ENCODE data around the gene ADTRP.

Gene ADTRP

DNA sequence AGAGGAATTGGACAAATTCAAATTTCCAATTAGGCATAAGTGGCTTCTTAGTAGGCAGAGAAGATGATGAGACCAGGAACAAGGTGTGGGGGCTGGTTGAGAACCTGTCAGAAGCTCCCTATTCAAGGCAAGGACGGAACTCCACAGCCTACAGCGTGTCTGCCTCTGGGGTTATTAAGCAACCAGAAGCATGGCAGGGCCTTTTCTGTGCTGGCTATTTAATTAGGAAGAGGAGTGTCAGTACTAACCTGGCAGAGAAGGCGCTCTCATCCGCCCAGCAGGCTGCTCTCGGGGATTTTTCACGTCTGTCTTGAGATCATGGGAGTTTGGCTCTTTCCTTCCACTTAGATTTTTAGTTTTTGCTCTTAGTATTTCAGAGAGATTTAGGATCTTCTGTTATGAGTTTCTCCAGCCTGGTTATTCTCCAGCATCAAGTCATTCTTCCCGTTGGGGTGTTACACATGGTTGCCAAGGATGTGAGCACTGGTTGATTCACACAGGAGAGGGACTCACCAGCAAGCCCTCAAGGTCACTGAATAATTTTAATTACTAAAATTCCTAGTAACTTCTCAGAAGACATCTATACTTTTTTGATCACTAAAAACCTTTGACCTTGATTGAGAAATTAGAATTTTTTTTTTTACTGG lies 23.9 kb downstream of the ADTRP start:
- no peak for FAIRE-seq

DNA sequence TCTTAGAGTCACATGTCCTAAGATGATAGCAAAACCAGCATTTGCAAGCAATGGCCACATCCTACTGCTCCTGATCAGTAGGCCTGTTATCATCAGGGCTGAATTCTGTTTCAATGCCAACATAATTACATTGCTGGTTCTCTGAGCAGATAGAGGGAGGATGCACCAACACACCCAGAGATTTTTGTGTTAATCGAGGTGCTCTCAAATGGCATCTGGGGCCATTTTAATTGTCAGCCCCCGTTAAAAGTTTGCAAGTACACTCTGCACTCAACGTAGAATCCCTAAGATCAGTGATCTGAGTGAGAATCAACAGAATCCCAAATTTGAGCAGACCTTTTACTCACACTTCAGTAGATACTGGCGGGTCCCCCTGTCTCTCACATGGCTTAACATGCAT lies 24.8 kb downstream of the ADTRP start:
- no peak for FAIRE-seq

DNA sequence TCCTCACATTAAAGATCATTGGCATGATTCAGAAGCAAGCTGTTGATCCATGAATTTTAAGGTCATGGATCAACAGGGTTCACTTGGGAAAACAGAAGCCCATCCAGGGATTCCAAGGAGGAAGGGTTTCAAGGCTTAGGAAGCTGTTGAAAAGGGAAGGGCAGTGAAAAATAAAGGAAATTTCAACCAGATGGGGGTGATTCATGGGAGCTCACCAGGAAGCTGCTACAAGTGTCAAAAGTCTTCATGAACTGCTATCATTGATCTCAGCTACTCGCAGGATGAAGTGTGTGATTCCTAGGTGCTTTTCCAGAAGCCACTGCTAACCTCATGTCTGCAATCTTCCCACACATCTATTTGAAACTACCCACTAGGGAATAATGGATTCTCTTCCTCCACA lies 26.2 kb downstream of the ADTRP start:
- FAIRE-seq = no peak

DNA sequence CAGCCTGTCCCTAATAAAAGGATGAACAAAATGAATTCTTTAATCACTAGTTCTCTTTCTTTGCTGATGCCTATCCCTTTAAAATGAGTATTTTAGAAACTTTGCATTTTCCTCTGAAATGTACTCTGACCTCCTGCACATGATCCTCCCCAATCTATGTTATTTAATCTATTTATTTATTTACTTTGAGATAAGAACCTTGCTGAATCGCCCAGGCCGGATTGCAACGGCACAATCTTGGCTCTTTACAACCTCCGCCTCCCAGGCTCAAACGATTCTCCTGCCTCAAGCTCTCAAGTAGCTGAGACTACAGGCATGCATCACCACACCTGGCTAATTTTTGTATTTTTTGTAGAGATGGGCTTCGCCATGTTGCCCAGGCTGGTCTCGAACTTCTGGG lies 27.9 kb downstream of the ADTRP start:
- no peak for FAIRE-seq

DNA sequence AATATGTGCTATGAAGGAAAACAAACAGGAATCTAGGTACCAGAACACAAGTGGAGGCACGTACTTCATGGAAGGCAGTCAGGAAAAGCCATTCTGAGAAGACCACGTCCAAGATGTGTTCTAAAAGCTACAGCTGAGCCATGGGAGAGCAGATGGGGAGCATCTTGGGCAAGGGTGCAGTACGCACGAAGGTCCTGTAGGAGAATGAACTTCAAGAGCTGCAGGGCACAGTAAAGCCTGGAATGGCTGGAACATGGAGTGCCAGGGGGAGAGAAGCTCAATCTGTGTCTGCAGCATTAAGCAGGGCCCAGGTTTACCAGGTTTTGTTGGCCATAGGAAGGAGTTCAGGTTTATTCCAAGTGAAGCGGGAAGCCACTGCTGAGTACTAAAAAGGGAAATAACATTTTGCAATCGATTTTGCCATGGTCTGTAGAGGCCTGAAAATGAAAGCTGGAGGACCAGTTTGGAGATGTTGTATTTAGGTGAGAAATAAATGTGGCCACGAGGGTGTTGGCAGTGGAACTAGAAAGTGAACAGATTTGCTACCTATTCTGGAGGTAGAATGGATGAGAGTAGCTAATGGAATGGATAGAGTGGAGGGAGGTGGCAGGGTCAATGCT lies 29.9 kb downstream of the ADTRP start:
- no peak for FAIRE-seq

DNA sequence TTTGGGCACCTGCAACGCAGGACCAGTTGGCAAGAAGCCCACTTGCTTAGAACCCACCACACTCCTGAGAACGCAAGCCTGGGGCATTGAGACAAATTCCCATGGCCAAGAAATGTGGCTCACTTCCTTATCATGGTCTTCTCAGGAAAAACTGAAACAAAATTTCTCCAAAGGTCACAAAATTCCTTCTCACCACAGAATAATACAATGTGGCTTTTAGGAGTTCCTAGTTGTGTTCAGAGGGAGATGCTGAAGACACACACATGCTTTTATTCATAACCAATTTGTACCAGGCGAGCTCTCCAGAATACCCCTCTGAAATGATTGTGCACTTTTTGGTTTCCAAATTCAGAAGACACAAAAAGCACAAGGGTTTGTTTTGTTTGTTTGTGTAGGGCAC lies 31.6 kb downstream of the ADTRP start:
- FAIRE-seq = no peak

DNA sequence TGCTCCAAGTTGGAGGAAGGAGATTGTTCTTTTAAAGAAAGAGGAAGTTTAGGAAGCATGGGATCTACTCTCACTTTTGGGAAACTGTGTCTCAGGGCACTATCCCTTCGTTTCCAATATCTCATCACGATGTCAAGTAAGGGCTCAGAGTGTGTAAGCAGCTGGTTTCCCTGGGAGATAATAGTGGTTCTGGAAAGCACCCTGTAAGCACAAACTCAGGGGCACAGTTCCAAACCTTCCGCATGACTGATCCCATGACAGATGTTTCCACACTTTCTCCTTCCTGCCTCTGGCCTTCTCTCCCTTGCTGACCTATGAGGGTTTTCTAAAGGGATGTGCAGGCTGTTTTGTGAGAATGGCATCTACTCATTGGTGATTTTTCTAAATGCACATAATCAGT lies 33.9 kb downstream of the ADTRP start:
- FAIRE-seq = peak; percentile 94

DNA sequence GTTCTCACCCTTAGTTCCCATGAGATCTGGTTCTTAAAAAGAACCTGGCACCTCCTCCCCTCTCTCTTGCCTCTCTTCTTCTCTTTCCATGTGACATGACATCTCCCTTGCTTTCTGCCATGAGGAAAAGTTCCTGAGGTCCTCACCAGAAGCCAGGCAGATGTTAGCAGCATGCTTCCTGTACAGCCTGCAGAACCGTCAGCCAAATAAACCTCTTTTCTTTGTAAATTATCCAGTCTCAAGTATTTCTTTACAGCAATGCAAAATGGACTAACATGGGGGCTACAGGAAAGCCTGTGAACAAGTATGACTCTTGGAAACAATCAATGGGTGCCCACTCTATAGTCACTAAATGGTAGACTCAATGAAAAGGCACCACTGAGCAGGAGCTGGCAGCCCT lies 34.5 kb downstream of the ADTRP start:
- no peak for FAIRE-seq

DNA sequence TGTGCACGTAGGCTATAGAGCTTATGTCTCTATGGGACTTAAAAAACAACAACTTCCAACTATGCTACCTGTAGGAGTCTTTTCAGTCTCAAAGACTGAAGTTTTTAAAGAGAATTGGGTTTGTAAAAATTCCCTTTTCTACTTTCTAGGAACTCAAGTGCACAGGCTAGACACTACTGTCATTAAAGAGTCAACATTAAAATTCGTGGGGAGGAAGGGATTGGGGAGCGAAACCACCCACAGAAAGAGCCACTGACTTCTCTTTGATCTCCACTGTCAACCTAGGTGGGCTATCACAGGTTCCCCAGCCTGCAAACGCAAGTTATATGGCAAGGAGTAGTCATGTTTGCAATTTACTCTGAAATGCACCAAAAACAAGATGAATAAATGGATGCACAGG lies 37.7 kb downstream of the ADTRP start:
- FAIRE-seq = no peak

DNA sequence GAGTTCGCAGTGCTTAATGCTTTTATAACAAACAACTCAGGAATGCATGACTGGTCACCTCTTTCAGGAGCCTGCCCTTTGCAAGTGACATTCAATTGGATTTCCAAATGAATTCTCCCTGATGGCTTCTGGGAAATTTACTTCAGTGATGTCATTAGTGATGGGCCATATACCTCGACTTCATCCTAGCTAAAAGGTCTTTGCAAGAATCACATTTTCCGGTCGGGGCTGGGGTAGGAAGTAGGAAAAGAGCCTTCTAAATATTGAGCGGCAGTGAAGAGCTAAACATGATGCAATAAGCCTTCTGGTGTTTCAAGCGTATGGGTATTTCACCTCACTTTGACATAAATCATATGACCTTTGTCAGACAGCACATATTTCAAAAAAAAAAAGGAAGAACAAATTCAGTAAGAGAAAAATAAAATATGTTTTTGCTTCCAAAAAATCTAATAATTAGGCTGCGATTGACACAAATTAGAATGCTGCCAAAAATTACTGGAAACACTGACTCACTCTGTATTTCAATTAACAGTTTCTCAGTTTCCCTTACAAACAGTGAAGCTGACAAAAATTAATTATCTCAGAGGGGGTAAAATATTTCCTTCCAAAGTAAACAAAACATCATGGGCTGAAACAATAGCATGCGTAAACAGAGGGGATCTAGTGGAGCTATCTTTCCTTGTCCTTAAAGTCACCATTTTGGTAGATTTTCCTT lies 39.8 kb downstream of the ADTRP start:
- no peak for FAIRE-seq

DNA sequence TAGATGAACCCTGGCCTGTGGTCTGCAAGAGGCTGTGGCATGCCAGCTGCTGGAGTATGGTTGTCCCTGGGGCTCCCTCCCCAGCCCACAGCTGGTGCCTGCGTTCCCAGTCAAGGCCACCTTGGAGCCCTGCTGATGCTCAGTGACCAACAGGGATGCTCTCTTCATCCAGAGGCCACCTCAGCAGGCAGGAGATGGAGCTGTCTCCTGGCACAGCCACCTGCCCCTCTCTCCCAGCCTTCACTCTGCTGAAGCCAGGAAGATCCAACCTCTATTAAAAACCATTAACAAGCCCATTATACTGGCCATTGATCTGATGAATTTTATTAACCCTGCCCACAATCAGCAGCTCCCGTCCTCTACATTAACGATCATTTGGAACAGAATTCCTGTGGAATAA lies 40.4 kb downstream of the ADTRP start:
- no peak for FAIRE-seq

DNA sequence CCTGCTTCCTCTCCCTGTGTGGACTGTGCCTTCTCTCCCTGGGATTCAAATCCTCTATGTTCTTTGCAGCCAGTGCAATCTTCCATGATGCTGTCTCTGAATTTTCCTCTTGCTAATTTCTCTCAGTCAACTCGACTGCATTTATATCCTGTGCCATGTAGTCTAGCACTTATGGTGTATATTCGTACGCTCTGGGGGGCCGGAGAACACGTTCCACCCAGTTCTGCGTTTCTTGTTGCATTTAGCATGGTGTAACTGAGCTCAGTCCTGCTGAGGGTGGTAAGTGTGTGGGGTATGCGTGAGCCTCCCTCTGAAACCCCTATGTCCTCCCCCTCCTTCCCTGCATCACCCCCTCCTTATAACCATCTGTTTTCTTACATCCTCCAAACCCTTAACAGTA lies 42.0 kb downstream of the ADTRP start:
- FAIRE-seq = no peak

DNA sequence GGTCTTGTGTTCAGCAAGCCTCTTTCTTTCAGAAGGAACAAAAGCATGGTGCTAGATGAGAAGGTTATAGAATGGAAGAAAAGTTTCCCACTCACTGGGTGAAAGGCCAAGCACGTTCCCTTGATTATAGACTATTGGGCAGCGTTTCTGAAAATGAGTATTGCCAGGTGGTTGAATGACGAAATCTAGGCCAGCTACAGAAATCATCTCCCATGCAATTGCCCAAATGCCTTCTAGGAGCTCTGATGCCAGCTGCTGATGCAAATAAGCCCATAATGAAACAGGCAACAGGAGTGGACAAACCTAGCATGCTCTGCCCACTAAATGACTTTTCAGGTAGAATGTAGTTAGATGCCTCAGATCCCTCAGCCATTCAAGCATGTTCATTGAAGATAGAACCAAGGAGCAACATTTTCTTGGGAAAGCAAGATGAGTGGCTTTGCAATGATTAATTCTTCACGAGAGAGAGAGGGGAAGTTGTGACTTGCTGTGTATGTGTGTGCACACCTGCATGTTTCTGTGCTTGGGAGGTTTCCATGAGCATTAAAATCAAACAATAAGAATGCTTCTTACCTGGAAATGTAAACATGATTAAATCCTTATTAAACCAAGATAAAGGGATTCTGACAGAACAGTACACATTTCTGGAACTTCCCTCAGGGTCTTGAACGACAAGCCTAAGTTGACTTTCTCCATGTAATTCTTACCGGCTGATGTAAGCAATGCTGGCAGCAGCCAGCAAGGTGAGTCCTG lies 43.6 kb downstream of the ADTRP start:
- no peak for FAIRE-seq

DNA sequence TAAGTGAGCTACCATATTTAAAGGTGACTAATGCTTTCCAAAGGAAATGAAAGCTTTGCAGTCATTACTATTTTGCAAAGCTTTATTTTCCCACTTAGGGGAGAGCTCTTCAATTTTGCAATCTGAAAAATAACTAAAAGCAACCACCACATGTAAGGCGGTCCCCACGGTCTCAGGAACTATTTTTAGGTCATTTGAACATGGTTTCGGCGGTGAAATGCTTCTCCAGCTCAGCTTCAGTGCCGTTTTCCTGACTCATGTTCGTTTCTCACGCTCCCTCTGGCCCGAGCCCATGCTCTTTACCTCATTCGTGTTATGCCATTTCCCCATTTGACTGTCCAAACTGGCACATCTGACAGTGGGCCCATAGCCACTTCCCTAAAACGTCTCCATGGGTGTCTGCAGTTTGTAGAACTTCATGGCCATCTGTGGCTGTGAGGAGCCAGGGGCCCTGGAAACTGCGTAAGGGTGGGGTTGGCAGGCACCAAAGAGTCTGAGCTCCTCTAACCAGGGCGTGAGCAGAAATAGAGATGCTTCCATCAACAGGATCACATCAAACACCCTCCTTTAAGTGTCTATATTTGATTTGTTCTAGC lies 46.5 kb downstream of the ADTRP start:
- no peak for FAIRE-seq

DNA sequence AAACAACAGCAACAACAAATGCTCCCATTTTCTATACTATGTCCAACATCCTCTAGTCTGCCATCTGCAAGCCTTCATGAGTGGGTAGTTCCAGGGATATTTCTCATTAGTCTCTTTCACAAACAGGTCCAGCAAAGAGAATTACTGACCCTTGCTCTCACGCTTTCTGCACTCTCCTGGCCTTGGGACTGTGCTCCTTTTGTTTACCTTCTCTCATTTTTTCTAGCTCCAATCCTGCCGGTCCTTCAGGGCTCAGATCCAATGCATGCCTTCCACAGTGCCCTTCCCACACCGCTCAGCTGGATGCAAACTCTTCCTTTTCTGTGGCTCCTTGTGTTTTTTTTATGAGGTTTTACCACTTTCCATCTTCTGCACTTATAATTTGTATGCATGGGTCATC lies 47.2 kb downstream of the ADTRP start:
- no peak for FAIRE-seq

DNA sequence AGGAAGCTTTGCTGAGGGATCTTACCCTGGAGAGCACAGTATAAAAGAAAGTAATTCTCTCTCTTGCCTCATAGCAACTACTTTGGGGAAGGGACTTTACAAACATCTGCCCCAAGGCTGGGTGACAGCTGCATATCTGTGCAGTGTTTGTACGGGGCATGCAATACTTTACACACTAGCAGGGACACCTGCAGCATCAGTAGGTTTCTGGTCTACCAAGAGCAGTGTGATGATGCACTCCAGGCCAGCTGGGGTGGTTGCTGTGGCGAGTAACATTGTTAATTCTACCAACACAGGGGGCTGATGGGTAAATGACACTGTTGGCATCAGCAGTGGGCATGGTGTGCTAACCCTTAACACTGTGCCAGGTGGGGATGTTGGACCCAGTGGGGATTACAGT lies 48.0 kb downstream of the ADTRP start:
- FAIRE-seq = no peak

DNA sequence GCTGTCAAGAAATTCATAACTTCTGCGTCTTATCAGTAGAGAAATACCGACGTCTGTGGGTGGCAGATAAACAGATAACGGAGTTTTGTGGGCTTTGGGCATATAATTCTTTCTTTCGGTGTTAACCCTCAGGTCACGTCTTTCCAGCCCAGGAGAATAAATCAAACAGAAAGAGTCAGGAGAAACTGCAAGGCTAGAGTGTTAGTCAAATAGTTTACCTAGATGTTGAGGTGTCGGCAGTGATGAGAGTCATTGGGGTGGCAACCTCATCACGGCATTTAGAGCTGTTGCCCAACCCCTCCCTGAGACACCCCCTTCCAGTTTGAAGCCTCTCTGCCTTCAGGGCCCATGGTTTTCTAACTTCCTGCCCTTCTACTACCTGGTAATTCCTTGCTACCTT lies 49.5 kb downstream of the ADTRP start:
- FAIRE-seq = no peak

DNA sequence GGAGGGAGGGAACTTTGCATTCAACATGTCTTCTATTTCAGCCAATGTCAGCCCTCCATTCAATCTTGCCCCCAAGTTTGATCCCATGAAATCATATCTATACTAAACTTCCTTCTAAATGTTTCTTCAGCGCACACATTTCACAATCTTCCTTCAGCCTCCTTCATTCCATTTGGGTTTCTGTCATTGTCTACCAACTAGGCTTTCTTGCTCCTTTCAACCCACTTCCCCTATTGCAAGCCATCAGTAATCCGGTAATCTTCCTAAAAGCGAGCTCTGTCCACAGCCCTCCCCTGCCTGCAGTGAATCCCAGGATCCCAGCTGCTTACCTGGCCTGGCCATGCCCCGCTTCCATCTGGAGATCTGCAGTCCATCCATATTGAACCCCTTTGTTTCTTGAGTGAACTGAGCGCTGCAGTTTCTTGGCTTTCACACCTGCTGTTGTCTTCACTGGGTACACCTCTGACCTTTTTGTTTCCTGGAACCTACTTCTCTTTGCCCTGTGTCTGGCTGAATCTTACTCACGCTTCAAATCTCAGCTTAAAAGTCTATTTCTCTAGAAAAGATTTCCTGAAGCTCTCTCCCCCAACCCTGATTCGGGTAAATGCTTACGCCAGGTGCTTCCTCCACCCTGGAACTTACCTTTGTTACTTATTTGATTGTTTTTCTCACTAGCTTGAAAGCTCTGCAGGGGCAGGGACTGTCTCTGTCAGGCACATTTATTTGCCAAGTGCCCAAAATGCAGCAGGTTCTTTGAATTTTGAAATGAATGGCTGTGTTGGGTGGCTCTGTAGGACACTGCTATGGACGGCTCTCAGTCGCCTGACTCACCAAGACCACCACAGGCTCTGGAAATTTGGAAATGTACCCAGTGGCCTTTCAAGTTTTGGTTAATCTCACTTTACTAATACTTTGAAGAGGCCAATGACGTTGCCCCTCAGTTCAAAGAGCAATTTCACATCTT lies 50.3 kb downstream of the ADTRP start:
- no peak for FAIRE-seq

DNA sequence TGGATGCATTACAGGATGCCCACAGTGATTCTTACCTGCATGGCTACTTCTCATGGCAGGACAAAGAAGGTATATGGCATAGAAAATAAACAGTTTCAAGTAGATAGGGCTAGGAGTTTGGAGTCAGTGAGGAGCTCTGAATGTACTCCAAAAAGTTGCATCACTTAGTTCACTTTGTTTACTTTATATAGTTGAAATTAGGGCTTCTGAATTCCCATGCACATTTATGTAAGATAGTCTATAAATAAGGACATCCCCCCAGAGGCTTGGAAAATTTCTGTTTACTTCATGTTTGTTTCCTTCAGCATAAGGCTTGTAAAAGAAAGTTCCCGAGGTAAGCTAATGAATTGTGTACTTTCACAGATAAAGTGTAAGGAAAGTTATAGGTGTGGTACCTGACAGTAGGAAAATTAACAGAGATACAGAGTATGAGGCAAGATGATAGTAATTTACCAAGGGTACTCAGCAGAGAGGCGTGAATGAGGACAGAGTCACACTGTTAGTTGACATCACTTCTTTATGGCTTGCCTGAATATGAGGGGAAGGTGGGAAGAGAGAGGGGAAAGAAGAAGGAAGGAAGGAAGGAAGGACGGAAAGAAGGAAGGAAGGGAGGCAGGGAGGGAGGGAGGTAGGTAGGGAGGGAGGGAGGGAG lies 51.1 kb downstream of the ADTRP start:
- FAIRE-seq = no peak

DNA sequence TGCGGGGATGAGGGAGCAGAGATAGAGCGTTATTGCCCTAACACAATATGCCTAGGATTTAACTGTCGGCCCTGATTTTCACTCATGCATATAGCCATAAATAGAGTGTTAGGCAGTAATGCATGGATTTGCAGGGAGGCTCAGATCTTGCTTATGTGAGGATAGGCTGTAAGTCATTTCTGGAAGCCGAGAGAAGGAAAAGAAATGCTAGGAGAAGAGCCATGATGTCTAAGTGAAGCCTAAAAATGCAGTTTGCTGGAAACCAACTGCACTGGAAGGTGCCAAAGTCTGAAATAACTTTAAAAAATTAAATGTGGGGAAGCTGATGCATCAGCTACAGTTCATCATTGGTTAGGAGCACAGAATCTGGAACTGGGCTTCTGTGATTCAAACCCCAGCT lies 54.3 kb downstream of the ADTRP start:
- no peak for FAIRE-seq

DNA sequence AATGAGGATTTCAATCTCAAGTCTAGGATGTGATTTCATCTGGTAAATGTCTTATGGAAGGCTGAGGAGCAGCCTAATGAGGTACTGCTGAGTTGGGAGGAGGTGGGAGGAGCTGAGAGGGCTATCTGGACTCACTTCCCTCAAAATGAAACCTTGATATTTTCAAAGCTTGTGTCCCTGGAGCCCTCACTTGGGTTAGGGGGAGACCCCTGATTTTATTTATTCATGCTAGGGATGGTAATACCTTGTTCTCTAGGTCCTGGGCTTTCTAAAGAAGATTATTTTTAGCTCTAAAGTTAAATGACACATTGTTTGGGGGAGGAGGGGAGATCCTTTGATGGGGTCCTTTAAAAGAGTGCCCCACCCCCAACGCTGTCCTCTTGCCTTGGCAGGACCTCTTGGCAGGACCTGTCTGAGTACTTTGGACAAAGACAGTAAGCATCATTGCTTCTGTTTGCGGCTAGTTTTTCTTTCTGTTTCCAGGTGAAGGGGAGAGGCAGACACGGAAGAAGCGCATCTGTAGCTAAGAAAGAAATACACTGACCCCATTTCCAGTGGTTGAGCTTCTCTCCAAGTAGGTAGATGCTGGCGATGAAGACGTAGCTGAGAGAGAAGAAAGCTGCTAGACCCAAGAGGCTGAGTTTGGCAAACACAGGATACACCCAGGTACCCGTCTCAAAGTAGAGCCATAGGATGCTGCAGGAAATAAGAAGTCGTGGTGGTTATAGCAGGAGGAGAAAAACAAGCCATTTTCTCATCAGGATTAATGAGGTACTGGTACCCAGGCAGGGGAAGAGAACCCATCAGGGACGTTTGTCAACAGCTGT lies 55.6 kb downstream of the ADTRP start:
- no peak for FAIRE-seq

Measured in islet of Langerhans (tissue), 1 donor.